Measurements from ENCODE around the gene CHEK1. TPM values are rescaled to one million over a fixed set of nuclear protein-coding genes. Genes with fewer than 3 reads are reported as not detected.

The CHEK1 gene
- polyA plus RNA-seq, 4 donors = 23.7 to 31.8 (median 26.3) TPM

DNA sequence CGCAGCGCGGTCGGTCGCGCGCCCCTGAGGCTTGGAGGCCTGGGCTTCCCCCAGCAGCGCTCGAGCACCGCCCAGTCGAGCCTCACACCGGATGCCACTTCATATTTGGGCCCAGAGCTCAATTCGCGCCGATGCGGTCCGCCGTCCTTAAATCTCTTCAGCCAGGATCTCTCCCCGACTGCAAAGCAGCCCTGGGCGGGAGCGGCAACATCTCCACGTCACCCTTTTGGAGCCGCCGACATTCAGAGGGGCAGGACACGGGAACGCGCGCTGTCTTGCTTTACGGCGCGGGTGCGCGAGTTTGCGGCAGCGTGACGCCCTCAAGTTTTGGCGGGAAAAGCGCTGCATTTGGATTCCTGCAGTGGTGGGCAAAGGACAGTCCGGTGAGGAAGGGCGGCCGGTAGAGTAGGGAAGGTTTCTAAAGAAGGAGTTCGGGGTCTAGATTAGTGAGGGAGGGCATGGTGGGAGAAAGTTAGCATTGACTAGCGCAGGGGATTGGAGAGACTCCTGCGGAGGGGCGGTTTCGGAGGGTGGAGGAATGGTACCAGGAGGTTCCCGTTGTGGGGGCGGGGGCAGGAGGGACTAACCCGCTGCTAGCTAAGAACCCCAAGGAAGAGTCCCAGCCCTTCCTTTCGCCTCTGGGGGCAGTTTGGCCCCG, 796 bp downstream of the CHEK1 start:
- peak; percentile 90 to 96 (median 90) for DNase-seq (ENCODE audit: low read depth in 4 of 4, low spot score in 3 of 4)

GRCh38 chr11:125626288-125626950, 1.5 kb downstream of the CHEK1 start:
- peak; percentile 34 to 37 (median 36) for DNase-seq (ENCODE audit: low read depth in 4 of 4, low spot score in 3 of 4)

GRCh38 chr11:125627236-125627910, 2.4 kb downstream of the CHEK1 start:
- no peak for DNase-seq (ENCODE audit: low read depth in 4 of 4, low spot score in 3 of 4)

DNA sequence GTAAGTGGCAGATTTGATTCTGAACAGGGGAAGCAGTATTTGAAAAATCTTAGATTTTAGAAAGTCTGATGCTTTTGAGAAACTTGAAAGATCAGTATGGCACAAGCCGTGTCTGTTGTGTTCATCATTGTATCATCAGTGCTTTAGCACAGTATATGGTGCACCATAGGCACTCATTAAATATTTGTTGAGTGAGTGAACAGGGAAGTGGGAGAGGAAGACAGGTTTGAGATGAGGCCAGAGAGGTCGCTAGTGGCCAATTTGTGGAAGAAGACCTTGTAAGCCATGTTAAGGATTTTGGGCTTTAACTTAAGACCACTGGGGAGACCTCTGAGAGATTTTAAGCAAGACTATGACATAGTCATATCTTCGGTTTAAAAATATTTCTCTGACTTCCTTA, 12.9 kb downstream of the CHEK1 start:
- DNase-seq (ENCODE audit: low read depth in 4 of 4, low spot score in 3 of 4) = no peak

GRCh38 chr11:125638315-125638714, 13.4 kb downstream of the CHEK1 start:
- no peak for DNase-seq (ENCODE audit: low read depth in 4 of 4, low spot score in 3 of 4)

- no peak for DNase-seq (ENCODE audit: low read depth in 4 of 4, low spot score in 3 of 4)
Measured at GRCh38 chr11:125645871-125646270, 20.9 kb downstream of the CHEK1 start.

- DNase-seq (ENCODE audit: low read depth in 4 of 4, low spot score in 3 of 4) = no peak
Measured at GRCh38 chr11:125649465-125650166, 24.7 kb downstream of the CHEK1 start.

GRCh38 chr11:125662689-125663088, 37.7 kb downstream of the CHEK1 start:
- DNase-seq (ENCODE audit: low read depth in 4 of 4, low spot score in 3 of 4) = no peak

DNA sequence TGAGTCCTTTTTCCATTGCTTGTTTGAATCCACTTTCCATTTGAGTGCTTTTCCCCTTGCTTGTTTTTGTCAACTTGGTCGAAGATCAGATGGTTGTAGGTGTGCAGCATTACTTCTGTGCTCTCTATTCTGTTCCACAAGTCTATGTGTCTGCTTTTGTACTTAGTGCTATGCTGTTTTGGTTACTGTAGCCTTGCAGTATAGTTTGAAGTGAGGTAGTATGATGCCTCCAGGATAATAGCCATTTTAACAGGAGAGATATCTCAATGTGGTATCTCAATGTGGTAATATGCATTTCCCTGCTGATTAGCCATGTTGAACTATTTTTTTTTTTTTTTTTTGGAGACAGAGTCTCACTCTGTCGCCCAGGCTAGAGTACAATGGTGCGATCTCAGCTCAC, 38.9 kb downstream of the CHEK1 start:
- no peak for DNase-seq (ENCODE audit: low read depth in 4 of 4, low spot score in 3 of 4)

DNA sequence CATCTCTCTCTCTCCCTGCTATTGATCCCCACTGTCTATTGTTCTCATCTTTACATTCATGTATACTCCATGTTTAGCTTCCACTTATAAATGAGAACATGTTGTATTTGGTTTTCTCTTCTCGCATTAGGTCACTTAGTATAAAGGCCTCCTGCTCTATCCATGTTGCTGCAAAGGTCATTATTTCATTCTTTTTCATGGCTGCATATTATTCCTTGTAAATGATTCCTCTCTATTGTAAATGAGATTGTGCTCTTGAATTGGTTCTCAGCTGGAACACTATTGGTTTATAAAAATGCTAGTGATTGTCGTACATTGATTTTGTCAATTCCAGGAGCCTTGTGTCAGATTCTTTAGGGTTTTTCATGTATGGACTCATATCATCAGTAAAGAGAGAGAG, 42.2 kb downstream of the CHEK1 start:
- DNase-seq (ENCODE audit: low read depth in 4 of 4, low spot score in 3 of 4) = no peak

DNA sequence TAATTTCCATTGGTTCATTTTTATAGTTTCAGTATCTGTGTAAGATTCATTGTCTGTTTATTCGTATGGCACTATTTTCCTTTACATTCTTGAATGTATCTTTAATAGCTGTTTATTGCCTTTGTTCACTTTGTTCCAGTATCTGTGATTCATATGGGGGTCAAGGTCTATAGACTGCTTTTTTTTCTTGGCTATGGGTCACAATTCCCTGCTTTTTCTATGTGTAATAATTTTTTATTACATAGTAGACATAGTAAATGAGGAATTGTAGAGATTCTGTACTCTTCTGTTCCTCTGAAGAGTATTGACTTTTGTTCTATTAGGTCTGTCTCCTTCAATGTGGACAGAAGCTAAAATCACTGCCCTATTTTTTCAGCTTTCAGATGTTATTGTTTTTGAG, 45.2 kb downstream of the CHEK1 start:
- DNase-seq (ENCODE audit: low read depth in 4 of 4, low spot score in 3 of 4) = no peak

- DNase-seq (ENCODE audit: low read depth in 4 of 4, low spot score in 3 of 4) = no peak
Measured at GRCh38 chr11:125671561-125671960, 46.6 kb downstream of the CHEK1 start.

GRCh38 chr11:125674210-125674609, 49.2 kb downstream of the CHEK1 start:
- no peak for DNase-seq (ENCODE audit: low read depth in 4 of 4, low spot score in 3 of 4)

- DNase-seq (ENCODE audit: low read depth in 4 of 4, low spot score in 3 of 4) = no peak
Measured at GRCh38 chr11:125675196-125675595, 50.2 kb downstream of the CHEK1 start.

GRCh38 chr11:125679397-125679796, 54.4 kb downstream of the CHEK1 start:
- DNase-seq (ENCODE audit: low read depth in 4 of 4, low spot score in 3 of 4) = no peak

DNA sequence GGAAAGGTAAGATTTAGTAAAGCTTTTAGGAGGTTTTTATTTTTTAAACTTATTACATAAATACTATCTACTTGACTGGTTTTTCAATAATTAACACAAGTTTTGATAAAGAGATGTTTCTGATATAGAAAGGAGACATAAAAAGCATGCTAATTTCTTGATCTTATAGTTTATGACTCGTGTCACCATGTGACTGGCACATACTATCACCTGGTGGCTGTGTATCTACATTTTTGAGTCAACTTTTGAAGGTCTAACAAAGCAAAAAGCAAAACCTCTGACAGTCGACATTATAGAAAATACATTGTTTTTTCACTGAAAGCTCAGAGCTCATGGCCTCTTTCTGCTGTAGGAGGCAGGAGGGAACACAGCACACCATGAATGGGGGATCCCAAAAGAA, 54.9 kb downstream of the CHEK1 start:
- no peak for DNase-seq (ENCODE audit: low read depth in 4 of 4, low spot score in 3 of 4)

DNA sequence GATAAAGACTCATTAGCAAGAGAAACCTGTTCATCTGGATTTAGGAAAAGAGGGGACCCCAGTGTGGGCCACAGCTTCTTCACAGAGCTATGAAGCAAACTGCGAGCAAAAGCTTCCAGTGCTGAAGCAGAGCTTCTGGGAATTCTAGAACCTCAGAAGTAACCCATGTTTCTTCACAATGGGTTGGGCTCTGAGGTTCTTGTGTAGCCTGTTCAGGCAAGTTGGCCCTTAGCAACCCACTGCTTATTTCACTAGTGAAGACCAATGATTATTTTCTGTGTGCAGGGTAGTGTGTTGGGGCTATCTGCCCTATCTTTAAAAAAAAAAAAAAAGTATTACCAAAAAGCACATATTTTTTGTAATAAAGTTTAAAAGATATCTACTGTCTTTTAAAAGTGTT, 55.8 kb downstream of the CHEK1 start, which contains the start of gene ACRV1:
Gene ACRV1 (minus strand): TSS at position 101 of the 400 bp plus-strand sequence. CDS start 67 bp downstream, at position 34.
- no peak for DNase-seq (ENCODE audit: low read depth in 4 of 4, low spot score in 3 of 4)

DNA sequence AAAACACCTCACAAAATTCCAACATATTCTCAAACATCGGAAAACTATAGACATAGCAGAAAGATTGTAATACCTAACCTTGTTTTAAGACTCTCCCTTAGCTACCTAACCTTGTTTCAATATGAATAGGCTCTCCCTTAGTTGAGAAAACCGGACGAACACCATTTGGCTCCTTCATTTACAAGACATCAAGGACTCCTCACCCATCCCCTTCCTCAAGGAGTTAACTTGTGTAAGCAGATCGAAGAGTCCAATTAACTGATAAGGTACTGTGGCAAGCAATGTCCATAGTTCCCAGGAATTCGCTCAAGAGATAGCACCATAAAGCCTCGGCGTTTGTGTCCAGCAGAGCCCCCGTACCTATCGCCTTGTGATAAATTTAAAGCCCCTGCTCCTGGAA, 60.3 kb downstream of the CHEK1 start:
- no peak for DNase-seq (ENCODE audit: low read depth in 4 of 4, low spot score in 3 of 4)

DNA sequence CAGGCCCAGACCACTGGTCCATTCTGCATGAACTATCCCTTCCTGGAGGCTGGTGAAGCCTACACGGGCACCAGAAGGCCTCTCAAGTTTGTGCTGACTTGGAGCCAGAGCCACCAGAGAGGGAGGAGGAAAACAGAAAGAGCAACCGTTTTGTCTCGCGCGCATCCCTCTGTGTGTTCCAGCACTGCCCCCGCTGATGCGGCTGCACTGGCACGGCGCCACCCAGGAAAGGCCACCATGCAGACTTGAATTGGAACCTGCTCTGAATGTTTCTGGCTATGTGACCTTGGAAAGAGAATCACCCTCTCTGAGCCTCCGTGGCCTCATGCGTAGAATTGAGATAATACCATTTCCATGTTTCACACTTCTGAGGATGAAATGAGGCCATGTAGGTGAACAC, 63.1 kb downstream of the CHEK1 start:
- no peak for DNase-seq (ENCODE audit: low read depth in 4 of 4, low spot score in 3 of 4)

GRCh38 chr11:125688632-125689031, 63.7 kb downstream of the CHEK1 start:
- no peak for DNase-seq (ENCODE audit: low read depth in 4 of 4, low spot score in 3 of 4)

- no peak for DNase-seq (ENCODE audit: low read depth in 4 of 4, low spot score in 3 of 4)
Measured at GRCh38 chr11:125689274-125689859, 64.4 kb downstream of the CHEK1 start.
